Femur (tissue), 1 donor: ENCODE results near the gene LNPEP.

ENCODE experiments used
- DNase-seq: peaks from one replicate; pipeline ENCODE4 v3.0.0-alpha.2; 2017

LNPEP gene

GRCh38 chr5:96935559-96936430 lies at the start of gene LNPEP:
TSS of gene LNPEP (plus strand) at chr5:96936080. CDS start at chr5:96936156, 76 bp downstream.
- DNase-seq, result peak; percentile 98

- DNase-seq, result no peak
These were observed 42.5 kb upstream of the LNPEP start for GRCh38 chr5:96893342-96893741.

GRCh38 chr5:96896276-96896675 lies 39.6 kb upstream of the LNPEP start:
- DNase-seq, result no peak

GRCh38 chr5:96896806-96897205 lies 39.1 kb upstream of the LNPEP start:
- no peak for DNase-seq

- DNase-seq, result no peak
These were observed 34.5 kb upstream of the LNPEP start for GRCh38 chr5:96901384-96901783.

GRCh38 chr5:96901841-96902240 lies 34.0 kb upstream of the LNPEP start:
- no peak for DNase-seq

GRCh38 chr5:96902876-96903275 lies 33.0 kb upstream of the LNPEP start:
- DNase-seq, result no peak

- no peak for DNase-seq
These were observed 32.6 kb upstream of the LNPEP start for GRCh38 chr5:96903300-96903699.

- no peak for DNase-seq
These were observed 31.6 kb upstream of the LNPEP start for GRCh38 chr5:96904054-96904931.

- no peak for DNase-seq
These were observed 30.0 kb upstream of the LNPEP start for GRCh38 chr5:96905864-96906263.

- no peak for DNase-seq
These were observed 26.9 kb upstream of the LNPEP start for GRCh38 chr5:96909003-96909402.

- no peak for DNase-seq
These were observed 26.4 kb upstream of the LNPEP start for GRCh38 chr5:96909435-96909834.

- DNase-seq, result no peak
These were observed 24.7 kb upstream of the LNPEP start for GRCh38 chr5:96911139-96911538.

- DNase-seq, result no peak
These were observed 22.6 kb upstream of the LNPEP start for GRCh38 chr5:96913233-96913632.

GRCh38 chr5:96919754-96920197 lies 16.1 kb upstream of the LNPEP start:
- no peak for DNase-seq

- no peak for DNase-seq
These were observed 15.0 kb upstream of the LNPEP start for GRCh38 chr5:96920744-96921355.

- DNase-seq, result no peak
These were observed 13.2 kb upstream of the LNPEP start for GRCh38 chr5:96922499-96923244.

GRCh38 chr5:96924016-96924443 lies 11.8 kb upstream of the LNPEP start:
- no peak for DNase-seq

GRCh38 chr5:96926276-96926675 lies 9.6 kb upstream of the LNPEP start:
- no peak for DNase-seq

- DNase-seq, result no peak
These were observed 8.9 kb upstream of the LNPEP start for GRCh38 chr5:96927008-96927407.

- no peak for DNase-seq
These were observed 6.8 kb upstream of the LNPEP start for GRCh38 chr5:96928931-96929708.

GRCh38 chr5:96930058-96930457 lies 5.8 kb upstream of the LNPEP start:
- DNase-seq, result no peak
